Measurements from ENCODE around the gene MUC22. TPM values are rescaled to one million over a fixed set of nuclear protein-coding genes. Genes with fewer than 3 reads are reported as not detected.

The MUC22 gene
- total RNA-seq, 1 experiment from 2014 or later, result not detected

GRCh38 chr6:30963641-30964040, 46.6 kb upstream of the MUC22 start:
- Histone ChIP-seq H3K36me3 (ENCODE audit: low read depth, low read length) (no peaks in the 10 kb centered on the region), H3K27me3 (ENCODE audit: low read length) (no peaks in the 10 kb centered on the region), H3K9ac (ENCODE audit: low read length) (no peak overlapping the region), H3K9me3 (ENCODE audit: low read length) (no peaks in the 10 kb centered on the region), H3K4me3 (ENCODE audit: low read length) (no peak overlapping the region), H3K9me2 (replicated peaks; ENCODE audit: low read length) (no peaks in the 10 kb centered on the region), H4K20me1 (ENCODE audit: low read length) (no peaks in the 10 kb centered on the region), H3F3A (ENCODE audit: low read length, unreplicated experiment) (no peaks in the 10 kb centered on the region), H2AFZ (ENCODE audit: low read length) (no peak overlapping the region), H3K4me2 (ENCODE audit: low read length) (no peak overlapping the region), H3K79me2 (ENCODE audit: low read length) (no peaks in the 10 kb centered on the region), H3K4me1 (ENCODE audit: insufficient read depth, low read length) (peaks cover 5% of the 10 kb centered on the region; the same call in 1 of the 2 replicates), H3K27ac (ENCODE audit: low read length) (no peak overlapping the region)
- DNase-seq (peak; percentile 49), ATAC-seq (peak; percentile 59; the same call in 1 of the 2 replicates)
- POLR2A ChIA-PET (ENCODE audit: unreplicated experiment), result no interaction called here
- intact Hi-C loops (cut with micrococcal nuclease), result no loop called here
- CTCF ChIA-PET, result no interaction called here
- TF ChIP-seq EZH2phosphoT487 (IDR thresholded peaks at IDR 0.05; ENCODE audit: borderline replicate concordance, low read length) (no peak), CTCF (conservative IDR thresholded peaks at IDR 0.05; ENCODE audit: low read depth, low read length) (no peak), EZH2 (IDR thresholded peaks at IDR 0.05; ENCODE audit: low read length, unreplicated experiment) (no peak)
- BruUV-seq (replicated peaks), result no TSS peak

- BruUV-seq (replicated peaks), result no TSS peak
- H3K36me3 ChIP-seq (ENCODE audit: low read depth, low read length), result no peaks in the 10 kb centered on the region
- peaks cover 5% of the 10 kb centered on the region; the same call in 1 of the 2 replicates for H3K4me1 ChIP-seq (ENCODE audit: insufficient read depth, low read length)
- H3K4me2 ChIP-seq (ENCODE audit: low read length), result no peak overlapping the region
- no peaks in the 10 kb centered on the region for H3K9me3 ChIP-seq (ENCODE audit: low read length)
- CTCF ChIA-PET, result no interaction called here
- H3K79me2 ChIP-seq (ENCODE audit: low read length), result no peaks in the 10 kb centered on the region
- intact Hi-C loops (cut with micrococcal nuclease), result no loop called here
- H3K9me2 ChIP-seq (replicated peaks; ENCODE audit: low read length), result no peaks in the 10 kb centered on the region
- H3K9ac ChIP-seq (ENCODE audit: low read length), result no peak overlapping the region
- no peak for TF ChIP-seq EZH2phosphoT487 (IDR thresholded peaks at IDR 0.05; ENCODE audit: borderline replicate concordance, low read length)
- TF ChIP-seq EZH2 (IDR thresholded peaks at IDR 0.05; ENCODE audit: low read length, unreplicated experiment), result no peak
- TF ChIP-seq CTCF (conservative IDR thresholded peaks at IDR 0.05; ENCODE audit: low read depth, low read length), result no peak
- POLR2A ChIA-PET (ENCODE audit: unreplicated experiment), result no interaction called here
- no peak overlapping the region for H3K4me3 ChIP-seq (ENCODE audit: low read length)
- no peaks in the 10 kb centered on the region for H3F3A ChIP-seq (ENCODE audit: low read length, unreplicated experiment)
- H4K20me1 ChIP-seq (ENCODE audit: low read length), result no peaks in the 10 kb centered on the region
- no peaks in the 10 kb centered on the region for H3K27me3 ChIP-seq (ENCODE audit: low read length)
- H2AFZ ChIP-seq (ENCODE audit: low read length), result no peak overlapping the region
- DNase-seq (no peak), ATAC-seq (no peak)
- no peak overlapping the region for H3K27ac ChIP-seq (ENCODE audit: low read length)
These were observed 46.2 kb upstream of the MUC22 start for GRCh38 chr6:30964075-30964474.

GRCh38 chr6:30965140-30965601, 45.1 kb upstream of the MUC22 start:
- POLR2A ChIA-PET (ENCODE audit: unreplicated experiment), result no interaction called here
- Histone ChIP-seq H4K20me1 (ENCODE audit: low read length) (no peaks in the 10 kb centered on the region), H3K9me2 (replicated peaks; ENCODE audit: low read length) (no peaks in the 10 kb centered on the region), H3K4me2 (ENCODE audit: low read length) (no peak overlapping the region), H3K27ac (ENCODE audit: low read length) (no peak overlapping the region), H3K36me3 (ENCODE audit: low read depth, low read length) (no peaks in the 10 kb centered on the region), H3K9me3 (ENCODE audit: low read length) (no peaks in the 10 kb centered on the region), H3K9ac (ENCODE audit: low read length) (no peak overlapping the region), H2AFZ (ENCODE audit: low read length) (no peak overlapping the region), H3K79me2 (ENCODE audit: low read length) (no peaks in the 10 kb centered on the region), H3K4me3 (ENCODE audit: low read length) (no peak overlapping the region), H3K27me3 (ENCODE audit: low read length) (no peaks in the 10 kb centered on the region), H3F3A (ENCODE audit: low read length, unreplicated experiment) (no peaks in the 10 kb centered on the region), H3K4me1 (ENCODE audit: insufficient read depth, low read length) (peaks cover 5% of the 10 kb centered on the region; the same call in 1 of the 2 replicates)
- ATAC-seq, result no peak
- TF ChIP-seq EZH2phosphoT487 (IDR thresholded peaks at IDR 0.05; ENCODE audit: borderline replicate concordance, low read length) (no peak), EZH2 (IDR thresholded peaks at IDR 0.05; ENCODE audit: low read length, unreplicated experiment) (no peak), CTCF (conservative IDR thresholded peaks at IDR 0.05; ENCODE audit: low read depth, low read length) (no peak)
- intact Hi-C loops (cut with micrococcal nuclease), result no loop called here
- no peak for DNase-seq
- no TSS peak for BruUV-seq (replicated peaks)
- CTCF ChIA-PET, result no interaction called here
